Suprapubic skin (tissue), 4 donors: ENCODE measurements around the gene C11orf58. TPM values are rescaled to one million over a fixed set of nuclear protein-coding genes. Genes with fewer than 3 reads are reported as not detected.

Experiments
- DNase-seq, 2 donors: peaks; one replicate each; pipeline ENCODE4 v3.0.0-alpha.2; 2019; ENCODE audit warnings: low spot score in 2 of 2
- H3K27ac ChIP-seq: fragments of 200-600 bp; sonication (generic); one replicate; pipeline ENCODE4 v1.5.1; 2019
- H3K27me3 ChIP-seq: fragments of 200-600 bp; sonication (generic); one replicate; pipeline ENCODE4 v1.5.1; 2019
- H3K36me3 ChIP-seq: fragments of 200-600 bp; sonication (generic); one replicate; pipeline ENCODE4 v1.5.1; 2019
- H3K4me1 ChIP-seq: fragments of 200-600 bp; sonication (generic); one replicate; pipeline ENCODE4 v1.5.1; 2019
- H3K4me3 ChIP-seq: fragments of 200-600 bp; sonication (generic); one replicate; pipeline ENCODE4 v1.5.1; 2019; ENCODE audit warnings: mild to moderate bottlenecking
- H3K9me3 ChIP-seq: fragments of 200-600 bp; sonication (generic); one replicate; pipeline ENCODE4 v1.5.1; 2019
- EP300 ChIP-seq: sonication (generic); formaldehyde crosslinking; IDR thresholded peaks from one replicate; pipeline ENCODE4 v1.6.1; 2017; ENCODE audit warnings: antibody characterized with exemption
- POLR2A ChIP-seq, 2 donors: fragments of 450-650 bp; IDR thresholded peaks; one replicate each; pipeline ENCODE4 v1.6.1; 2017; ENCODE audit warnings: antibody characterized with exemption in 2 of 2, mild to moderate bottlenecking in 2 of 2, moderate library complexity in 2 of 2
- POLR2AphosphoS5 ChIP-seq, 3 donors: sonication (generic); formaldehyde crosslinking; IDR thresholded peaks; one replicate each; pipeline ENCODE4 v1.6.1; 2017; ENCODE audit warnings: antibody characterized with exemption in 3 of 3
- WGBS: methylation state at CpG from one replicate; pipeline ENCODE4 v1.1.5; 2018; 5-methylcytosine and 5-hydroxymethylcytosine counted together
- total RNA-seq, 4 donors: library from RNA; depleted of rRNA; stranded (reverse); fragments of >200 nt; gene quantifications; one replicate each; pipeline ENCODE4 v1.1.0, GENCODE V29; 2016
- TF ChIP-seq, protein P1 (sequence below), 2 donors: fragments of 200-600 bp in 1 of 2; fragments of 450-650 bp in 1 of 2; sonication (generic) in 1 of 2; IDR thresholded peaks; one replicate each; pipeline ENCODE4 v1.5.1; 2016 to 2019; ENCODE audit warnings: antibody characterized with exemption in 2 of 2, mild to moderate bottlenecking in 1 of 2, moderate library complexity in 1 of 2

Gene C11orf58
- total RNA-seq, 4 donors from 2014 or later = 103 to 158 (median 133) TPM

DNA sequence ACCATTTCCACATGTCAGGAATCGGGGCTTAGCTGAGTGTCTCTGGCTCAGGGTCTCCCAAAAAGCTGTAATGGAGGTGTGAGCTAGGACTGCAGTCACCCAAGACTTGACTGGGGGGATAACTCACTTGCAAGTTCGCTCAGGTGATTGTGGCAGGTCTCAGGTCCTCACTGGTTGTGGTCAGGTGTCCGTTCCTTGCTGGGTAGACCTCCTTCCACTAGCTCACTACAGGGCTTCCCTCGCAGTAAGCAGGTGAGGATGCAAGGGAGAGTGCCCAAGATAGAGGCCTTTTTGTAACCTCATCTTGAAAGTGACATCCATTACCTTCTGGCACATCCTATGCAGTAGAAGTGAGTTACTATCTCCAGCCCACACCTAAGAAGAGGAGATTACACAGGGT is 29.5 kb downstream of the C11orf58 start:
- H3K36me3 ChIP-seq = no peaks in the 10 kb centered on the region
- no peaks in the 10 kb centered on the region for H3K27me3 ChIP-seq
- H3K27ac ChIP-seq = no peak overlapping the region
- H3K4me3 ChIP-seq = no peak overlapping the region
- no peak for TF ChIP-seq POLR2AphosphoS5 (IDR thresholded peaks at IDR 0.05)
- TF ChIP-seq, protein P1, sequence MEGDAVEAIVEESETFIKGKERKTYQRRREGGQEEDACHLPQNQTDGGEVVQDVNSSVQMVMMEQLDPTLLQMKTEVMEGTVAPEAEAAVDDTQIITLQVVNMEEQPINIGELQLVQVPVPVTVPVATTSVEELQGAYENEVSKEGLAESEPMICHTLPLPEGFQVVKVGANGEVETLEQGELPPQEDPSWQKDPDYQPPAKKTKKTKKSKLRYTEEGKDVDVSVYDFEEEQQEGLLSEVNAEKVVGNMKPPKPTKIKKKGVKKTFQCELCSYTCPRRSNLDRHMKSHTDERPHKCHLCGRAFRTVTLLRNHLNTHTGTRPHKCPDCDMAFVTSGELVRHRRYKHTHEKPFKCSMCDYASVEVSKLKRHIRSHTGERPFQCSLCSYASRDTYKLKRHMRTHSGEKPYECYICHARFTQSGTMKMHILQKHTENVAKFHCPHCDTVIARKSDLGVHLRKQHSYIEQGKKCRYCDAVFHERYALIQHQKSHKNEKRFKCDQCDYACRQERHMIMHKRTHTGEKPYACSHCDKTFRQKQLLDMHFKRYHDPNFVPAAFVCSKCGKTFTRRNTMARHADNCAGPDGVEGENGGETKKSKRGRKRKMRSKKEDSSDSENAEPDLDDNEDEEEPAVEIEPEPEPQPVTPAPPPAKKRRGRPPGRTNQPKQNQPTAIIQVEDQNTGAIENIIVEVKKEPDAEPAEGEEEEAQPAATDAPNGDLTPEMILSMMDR (IDR thresholded peaks at IDR 0.05) = no peak
- TF ChIP-seq POLR2A (IDR thresholded peaks at IDR 0.05) = no peak
- no peak for TF ChIP-seq EP300
- H3K4me1 ChIP-seq = no peaks in the 10 kb centered on the region
- no peaks in the 10 kb centered on the region for H3K9me3 ChIP-seq
- WGBS = 86% methylated on average over 3 of the region's 4 CpGs
- no peak for DNase-seq

DNA sequence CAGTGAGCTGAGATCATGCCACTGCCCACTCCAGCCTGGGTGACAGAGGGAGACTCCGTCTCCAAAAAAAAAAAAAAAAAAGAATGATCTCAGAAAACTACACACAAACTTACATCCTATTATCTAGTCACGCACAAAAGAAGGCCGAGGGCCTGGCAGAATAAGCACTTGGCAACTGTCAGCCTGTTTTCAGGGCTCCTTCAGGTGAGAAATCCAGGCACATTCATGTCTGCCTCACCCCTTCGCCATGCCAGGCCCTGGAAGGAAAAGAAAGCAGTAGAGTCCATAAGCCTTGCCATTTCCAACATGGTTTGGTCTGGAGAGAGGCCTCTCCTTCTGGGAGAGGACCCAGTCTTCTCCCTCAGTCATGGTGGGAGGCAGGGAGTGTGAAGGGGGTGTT is 30.9 kb downstream of the C11orf58 start:
- no peak for DNase-seq

DNA sequence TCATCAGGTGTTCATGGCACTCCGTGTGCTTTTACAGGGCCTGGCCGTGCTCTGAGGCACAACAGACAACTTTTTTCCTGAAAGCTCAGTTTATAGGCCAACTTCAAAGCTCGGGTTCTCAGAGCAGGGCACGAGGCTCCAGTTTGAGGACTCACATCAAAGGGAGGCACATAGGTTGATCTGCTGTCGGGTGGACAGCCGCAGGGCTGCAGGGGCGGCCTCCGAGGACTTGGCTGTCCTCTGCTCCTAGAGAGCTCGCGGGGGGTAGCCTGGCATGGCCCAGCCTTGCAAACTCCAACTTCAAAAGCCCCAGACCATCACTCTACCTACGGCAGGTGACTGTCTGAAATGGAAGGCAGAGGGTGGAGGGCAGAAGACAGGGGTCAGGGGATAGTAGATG is 31.6 kb downstream of the C11orf58 start:
- Histone ChIP-seq H3K9me3 (no peaks in the 10 kb centered on the region), H3K4me3 (no peak overlapping the region), H3K36me3 (no peaks in the 10 kb centered on the region), H3K27me3 (no peaks in the 10 kb centered on the region), H3K4me1 (peaks cover 1% of the 10 kb centered on the region), H3K27ac (no peak overlapping the region)
- WGBS = 77% methylated on average over 11 of the region's 11 CpGs
- TF ChIP-seq POLR2AphosphoS5 (IDR thresholded peaks at IDR 0.05) = no peak
- TF ChIP-seq POLR2A (IDR thresholded peaks at IDR 0.05) = no peak
- TF ChIP-seq EP300 = no peak
- TF ChIP-seq, protein P1 (IDR thresholded peaks at IDR 0.05) = no peak
- DNase-seq = no peak

More for the DNA sequence above, 30.9 kb downstream of the C11orf58 start:
- no peaks in the 10 kb centered on the region for H3K36me3 ChIP-seq
- TF ChIP-seq POLR2A (IDR thresholded peaks at IDR 0.05) (no peak), EP300 (no peak), POLR2AphosphoS5 (IDR thresholded peaks at IDR 0.05) (no peak)
- TF ChIP-seq, protein P1 (IDR thresholded peaks at IDR 0.05) = no peak
- WGBS = 68% methylated on average over 4 of the region's 4 CpGs
- H3K27me3 ChIP-seq = no peaks in the 10 kb centered on the region
- H3K4me3 ChIP-seq = no peak overlapping the region
- H3K27ac ChIP-seq = no peak overlapping the region
- no peaks in the 10 kb centered on the region for H3K4me1 ChIP-seq
- H3K9me3 ChIP-seq = no peaks in the 10 kb centered on the region

DNA sequence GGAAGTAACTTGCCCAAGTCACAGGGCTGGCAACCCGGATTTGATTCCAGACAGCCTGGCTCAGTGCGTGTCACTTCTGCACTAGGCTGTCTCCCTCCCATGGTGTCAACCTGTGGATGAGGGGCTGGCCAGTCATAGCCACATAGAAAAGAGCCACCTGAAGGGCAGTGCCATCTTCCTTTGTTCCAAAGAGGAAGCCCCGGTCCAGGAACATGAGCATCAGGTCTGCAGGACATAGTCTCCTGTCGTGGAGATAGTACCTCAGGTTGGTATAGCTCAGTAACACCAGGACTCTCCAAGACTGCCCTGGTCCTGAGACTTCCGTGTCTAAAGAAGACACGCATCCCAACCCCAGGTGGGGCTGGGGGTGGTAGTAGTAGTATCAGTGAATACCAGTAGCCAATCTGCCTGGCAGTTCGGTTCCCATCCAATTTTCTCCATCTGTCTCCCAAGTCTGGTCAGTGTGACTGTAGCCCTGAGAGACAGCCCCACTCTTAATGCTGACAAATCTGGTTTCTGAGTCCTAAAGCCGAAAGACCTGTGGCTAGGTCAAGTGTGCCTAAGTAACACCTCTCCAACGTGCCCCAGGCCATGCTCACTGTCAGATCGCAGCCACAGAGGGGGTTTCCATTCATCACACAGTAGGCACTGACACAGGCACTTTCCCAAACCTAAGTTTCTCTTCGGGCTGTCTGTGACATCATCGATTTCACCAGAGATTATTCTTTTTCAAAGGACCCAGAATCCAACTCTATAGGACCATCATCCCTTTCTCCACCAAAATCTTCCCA is 33.1 kb downstream of the C11orf58 start:
- no peak overlapping the region for H3K4me3 ChIP-seq
- peaks cover 14% of the 10 kb centered on the region for H3K4me1 ChIP-seq
- no peaks in the 10 kb centered on the region for H3K27me3 ChIP-seq
- no peak overlapping the region for H3K27ac ChIP-seq
- no peak for DNase-seq
- TF ChIP-seq POLR2A (IDR thresholded peaks at IDR 0.05) = no peak
- no peak for TF ChIP-seq EP300
- TF ChIP-seq, protein P1 (IDR thresholded peaks at IDR 0.05) = no peak
- TF ChIP-seq POLR2AphosphoS5 (IDR thresholded peaks at IDR 0.05) = no peak
- H3K9me3 ChIP-seq = no peaks in the 10 kb centered on the region
- WGBS = 91% methylated on average over 11 of the region's 12 CpGs
- H3K36me3 ChIP-seq = no peaks in the 10 kb centered on the region

GRCh38 chr11:16772141-16772512 is 33.7 kb downstream of the C11orf58 start:
- TF ChIP-seq POLR2AphosphoS5 (IDR thresholded peaks at IDR 0.05) (no peak), POLR2A (IDR thresholded peaks at IDR 0.05) (no peak), EP300 (no peak)
- TF ChIP-seq, protein P1 (IDR thresholded peaks at IDR 0.05) = no peak
- 96% methylated on average over 2 of the region's 2 CpGs for WGBS
- H3K27ac ChIP-seq = no peak overlapping the region
- H3K9me3 ChIP-seq = no peaks in the 10 kb centered on the region
- H3K4me3 ChIP-seq = no peak overlapping the region
- no peak for DNase-seq
- H3K36me3 ChIP-seq = no peaks in the 10 kb centered on the region
- peaks cover 19% of the 10 kb centered on the region for H3K4me1 ChIP-seq
- H3K27me3 ChIP-seq = no peaks in the 10 kb centered on the region
